PC-9 (cell line): ENCODE measurements around the gene CCR6. TPM values are rescaled to one million over a fixed set of nuclear protein-coding genes. Genes with fewer than 3 reads are reported as not detected.
"Not testable (repeated sequence)": the region's sequence is repeated elsewhere in the genome, so short reads cannot be mapped to it uniquely, and the experiment has no call there.

Experiments
- BruUV-seq: library from RNA; stranded (reverse); fragments of 400-500 nt; replicated peaks from 2 replicates; lab custom pipeline; 2021; lab: Mats Ljungman, UMichigan
- CTCF ChIA-PET: fragments of 300-600 bp; sonication (Branson Sonifier 250); formaldehyde crosslinking; loops from one replicate; lab custom pipeline; 2022; ENCODE audit warnings: antibody characterized with exemption; lab: Charles Lee
- POLR2A ChIA-PET: fragments of 300-600 bp; sonication (Branson Sonifier 250); formaldehyde crosslinking; loops from one replicate; lab custom pipeline; 2022; ENCODE audit warnings: antibody characterized with exemption; ENCODE audit not compliant: unreplicated experiment; lab: Charles Lee
- DNase-seq, 2 experiments: peaks; one replicate each; pipeline versions ENCODE4 v3.0.0 to v3.0.0-alpha.2; 2015 to 2022; ENCODE audit warnings: mixed read lengths in 1 of 2
- H2AFZ ChIP-seq: fragments of 200-600 bp; sonication (generic); 2 replicates; pipeline ENCODE4 v1.8.1; 2017; ENCODE audit warnings: antibody characterized with exemption
- H3F3A ChIP-seq: fragments of 200-600 bp; sonication (generic); 2 replicates; pipeline ENCODE4 v1.8.1; 2017; ENCODE audit warnings: antibody characterized with exemption, mild to moderate bottlenecking, low read depth; ENCODE audit not compliant: insufficient read depth
- H3K27ac ChIP-seq: fragments of 200-600 bp; sonication (generic); 2 replicates; pipeline ENCODE4 v1.6.1; 2016; ENCODE audit warnings: mixed run types
- H3K27me3 ChIP-seq: fragments of 200-600 bp; sonication (generic); 2 replicates; pipeline ENCODE4 v1.6.1; 2016; ENCODE audit warnings: low read depth, mixed run types; ENCODE audit not compliant: insufficient read depth
- H3K36me3 ChIP-seq: fragments of 200-600 bp; sonication (generic); 2 replicates; pipeline ENCODE4 v1.6.1; 2016; ENCODE audit warnings: low read depth, mixed run types
- H3K4me1 ChIP-seq: fragments of 200-600 bp; sonication (generic); replicated peaks from 2 replicates; pipeline ENCODE4 v1.6.1; 2016; ENCODE audit warnings: mixed run types; ENCODE audit not compliant: insufficient read depth
- H3K4me2 ChIP-seq: fragments of 200-600 bp; sonication (generic); 2 replicates; pipeline ENCODE4 v1.6.1; 2017; ENCODE audit warnings: mixed run types
- H3K4me3 ChIP-seq: fragments of 200-600 bp; sonication (generic); 2 replicates; pipeline ENCODE4 v1.6.1; 2016; ENCODE audit warnings: mixed run types
- H3K79me2 ChIP-seq: fragments of 200-600 bp; sonication (generic); 2 replicates; pipeline ENCODE4 v1.6.1; 2017; ENCODE audit warnings: low read depth, mixed run types
- H3K9me2 ChIP-seq: fragments of 200-600 bp; sonication (generic); 2 replicates; pipeline ENCODE4 v1.8.1; 2017; ENCODE audit warnings: mild to moderate bottlenecking; ENCODE audit not compliant: insufficient read depth
- H3K9me3 ChIP-seq: fragments of 200-600 bp; sonication (generic); 2 replicates; pipeline ENCODE4 v1.8.1; 2016; ENCODE audit warnings: low read depth; ENCODE audit not compliant: insufficient read depth
- H4K20me1 ChIP-seq: fragments of 200-600 bp; sonication (generic); 2 replicates; pipeline ENCODE4 v1.8.1; 2017; ENCODE audit not compliant: insufficient read depth
- CTCF ChIP-seq: fragments of 200-600 bp; sonication (generic); conservative IDR thresholded peaks from 2 replicates; pipeline ENCODE4 v1.6.1; 2017; ENCODE audit warnings: mixed run types, antibody characterized with exemption, mild to moderate bottlenecking, moderate library complexity
- EZH2 ChIP-seq: fragments of 200-600 bp; sonication (generic); IDR thresholded peaks from 2 replicates; pipeline ENCODE4 v1.8.0; 2017; ENCODE audit warnings: antibody characterized with exemption, low read depth
- intact Hi-C: fragments of 100-400 bp; cut with micrococcal nuclease; formaldehyde crosslinking; loops from one replicate; pipeline ENCODE4 v1.10.0; 2022; ENCODE audit not compliant: unreplicated experiment
- total RNA-seq: library from RNA; stranded (reverse); gene quantifications from 2 replicates; pipeline ENCODE4 v1.2.3, GENCODE V29; 2021

The CCR6 gene
- total RNA-seq, 1 experiment from 2014 or later, result not detected

GRCh38 chr6:167164261-167164660, 41.4 kb downstream of the CCR6 start:
- H3K4me2 ChIP-seq, result no peak overlapping the region
- no peak overlapping the region for H3K4me3 ChIP-seq
- intact Hi-C loops, result no loop called here
- H3K27me3 ChIP-seq, result peaks cover 80% of the 10 kb centered on the region
- no peaks in the 10 kb centered on the region for H3K9me3 ChIP-seq
- ChIA-PET POLR2A (no interaction called here), CTCF (no interaction called here)
- no peaks in the 10 kb centered on the region for H3F3A ChIP-seq
- no TSS peak for BruUV-seq
- H2AFZ ChIP-seq, result no peak overlapping the region
- no peaks in the 10 kb centered on the region for H3K79me2 ChIP-seq
- no peaks in the 10 kb centered on the region for H3K9me2 ChIP-seq
- H4K20me1 ChIP-seq, result no peaks in the 10 kb centered on the region
- no peak overlapping the region for H3K27ac ChIP-seq
- no peak for TF ChIP-seq EZH2
- TF ChIP-seq CTCF, result no peak
- no peak for DNase-seq
- H3K4me1 ChIP-seq, result no peaks in the 10 kb centered on the region
- no peaks in the 10 kb centered on the region for H3K36me3 ChIP-seq

GRCh38 chr6:167165858-167166471, 43.1 kb downstream of the CCR6 start:
- Histone ChIP-seq H3F3A (no peaks in the 10 kb centered on the region), H3K9me3 (no peaks in the 10 kb centered on the region), H3K9me2 (no peaks in the 10 kb centered on the region), H3K79me2 (no peaks in the 10 kb centered on the region), H3K4me2 (no peak overlapping the region), H3K27me3 (peaks cover 68% of the 10 kb centered on the region), H4K20me1 (no peaks in the 10 kb centered on the region), H2AFZ (no peak overlapping the region), H3K4me1 (no peaks in the 10 kb centered on the region), H3K4me3 (no peak overlapping the region), H3K36me3 (no peaks in the 10 kb centered on the region), H3K27ac (no peak overlapping the region)
- intact Hi-C loops, result no loop called here
- no peak for DNase-seq
- BruUV-seq, result no TSS peak
- ChIA-PET POLR2A (no interaction called here), CTCF (no interaction called here)
- no peak for TF ChIP-seq CTCF
- no peak for TF ChIP-seq EZH2

- H3K4me1 ChIP-seq, H3K9me2 ChIP-seq, BruUV-seq, intact Hi-C loops, H3K9me3 ChIP-seq, H3K79me2 ChIP-seq, H4K20me1 ChIP-seq, POLR2A ChIA-PET, H3K36me3 ChIP-seq, H3K4me3 ChIP-seq, H2AFZ ChIP-seq, H3K4me2 ChIP-seq, CTCF ChIA-PET, H3F3A ChIP-seq, H3K27ac ChIP-seq, DNase-seq: not testable (repeated sequence)
- H3K27me3 ChIP-seq, result peaks cover 67% of the 10 kb centered on the region
Measured at GRCh38 chr6:167167699-167168098, 44.8 kb downstream of the CCR6 start.

GRCh38 chr6:167168296-167168695, 45.4 kb downstream of the CCR6 start:
- peaks cover 66% of the 10 kb centered on the region for H3K27me3 ChIP-seq
- H3K27ac ChIP-seq, H2AFZ ChIP-seq, H3K9me3 ChIP-seq, H3K36me3 ChIP-seq, H4K20me1 ChIP-seq, intact Hi-C loops, H3K9me2 ChIP-seq, BruUV-seq, POLR2A ChIA-PET, H3K4me2 ChIP-seq, CTCF ChIA-PET, H3F3A ChIP-seq, H3K4me1 ChIP-seq, H3K4me3 ChIP-seq, DNase-seq, H3K79me2 ChIP-seq: not testable (repeated sequence)

GRCh38 chr6:167169867-167170266, 47.0 kb downstream of the CCR6 start:
- H3K4me3 ChIP-seq, H3K4me1 ChIP-seq, DNase-seq, intact Hi-C loops, CTCF ChIA-PET, H2AFZ ChIP-seq, H3K9me2 ChIP-seq, H3K9me3 ChIP-seq, H4K20me1 ChIP-seq, H3K27ac ChIP-seq, POLR2A ChIA-PET, H3K36me3 ChIP-seq, H3K79me2 ChIP-seq, BruUV-seq, H3F3A ChIP-seq, H3K4me2 ChIP-seq: not testable (repeated sequence)
- H3K27me3 ChIP-seq, result peaks cover 50% of the 10 kb centered on the region

- peaks cover 36% of the 10 kb centered on the region for H3K27me3 ChIP-seq
- CTCF ChIA-PET, H3K4me3 ChIP-seq, H3K9me3 ChIP-seq, H2AFZ ChIP-seq, H4K20me1 ChIP-seq, H3K36me3 ChIP-seq, H3K27ac ChIP-seq, intact Hi-C loops, DNase-seq, H3K9me2 ChIP-seq, H3F3A ChIP-seq, H3K4me2 ChIP-seq, H3K4me1 ChIP-seq, POLR2A ChIA-PET, H3K79me2 ChIP-seq, BruUV-seq: not testable (repeated sequence)
Measured at GRCh38 chr6:167171300-167171699, 48.4 kb downstream of the CCR6 start.
